GM06990 (cell line): ENCODE results near the gene ATP6V1C2.

Experiments used
- DNase-seq: peaks from one replicate; pipeline ENCODE4 v3.0.0-alpha.2; 2011; ENCODE audit not compliant: insufficient read length; ENCODE audit errors: extremely low read depth
- H3K27me3 ChIP-seq: replicated peaks from 2 replicates; pipeline ENCODE4 v1.6.0; 2011; ENCODE audit warnings: low read length; ENCODE audit not compliant: control insufficient read depth, insufficient read depth
- H3K36me3 ChIP-seq: 2 replicates; pipeline ENCODE4 v1.5.1; 2011; ENCODE audit warnings: low read length; ENCODE audit not compliant: control insufficient read depth, insufficient read depth
- H3K4me3 ChIP-seq: replicated peaks from 2 replicates; pipeline ENCODE4 v1.5.1; 2011; ENCODE audit warnings: low read depth, mild to moderate bottlenecking, control low read depth, low read length
- CTCF ChIP-seq: IDR thresholded peaks from 2 replicates; pipeline ENCODE4 v1.5.1; 2011; ENCODE audit warnings: low read length, control low read depth, mild to moderate bottlenecking, inconsistent platforms; ENCODE audit not compliant: insufficient read depth, poor library complexity, severe bottlenecking

ATP6V1C2 gene

GRCh38 chr2:10750610-10751009 is 29.2 kb downstream of the ATP6V1C2 start:
- Histone ChIP-seq H3K4me3 (no peak overlapping the region), H3K27me3 (no peaks in the 10 kb centered on the region), H3K36me3 (no peaks in the 10 kb centered on the region)
- DNase-seq = no peak
- TF ChIP-seq CTCF = no peak

GRCh38 chr2:10752236-10752635 is 30.8 kb downstream of the ATP6V1C2 start:
- Histone ChIP-seq H3K36me3 (no peaks in the 10 kb centered on the region), H3K4me3 (no peak overlapping the region), H3K27me3 (no peaks in the 10 kb centered on the region)
- no peak for TF ChIP-seq CTCF
- DNase-seq = no peak

DNA sequence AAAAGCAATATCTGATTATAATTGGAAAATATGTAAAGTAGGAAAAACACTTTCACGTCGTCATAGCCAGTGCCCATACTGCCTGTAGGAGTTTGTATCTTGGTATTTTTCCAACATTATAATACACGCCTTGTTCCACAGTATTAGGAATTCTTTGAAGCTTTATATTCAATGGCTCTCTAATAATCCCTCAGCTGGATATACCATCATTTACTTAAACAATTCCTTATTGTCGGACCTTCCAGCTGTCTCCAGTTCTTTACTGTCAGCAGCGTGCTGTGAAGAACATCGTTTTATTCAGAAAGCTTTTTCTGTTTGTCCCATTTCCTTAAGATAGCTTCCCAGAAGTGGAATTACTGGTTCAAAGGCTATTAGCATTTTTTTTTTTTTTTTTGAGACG is 31.7 kb downstream of the ATP6V1C2 start:
- TF ChIP-seq CTCF = no peak

DNA sequence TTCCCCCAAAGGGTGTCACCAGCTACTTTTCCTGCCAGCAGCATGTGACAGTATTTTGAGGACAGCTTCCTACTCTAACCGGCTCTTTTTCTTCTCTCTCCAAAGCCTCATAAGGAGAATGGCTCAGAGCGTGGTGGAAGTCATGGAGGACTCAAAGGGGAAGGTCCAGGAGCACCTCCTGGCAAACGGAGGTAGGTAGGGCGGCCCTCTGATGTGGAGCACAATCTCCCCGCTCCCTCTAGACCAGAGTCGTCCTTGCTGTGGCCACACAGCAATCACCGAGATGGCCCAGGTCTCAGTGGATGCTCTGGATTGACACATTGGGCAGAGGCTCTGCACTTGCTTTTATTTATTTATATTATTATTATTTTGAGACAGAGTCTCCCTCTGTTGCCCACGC is 32.4 kb downstream of the ATP6V1C2 start:
- no peaks in the 10 kb centered on the region for H3K27me3 ChIP-seq
- no peak overlapping the region for H3K4me3 ChIP-seq
- DNase-seq = no peak
- no peak for TF ChIP-seq CTCF
- H3K36me3 ChIP-seq = no peaks in the 10 kb centered on the region

More for the DNA sequence above, 31.7 kb downstream of the ATP6V1C2 start:
- Histone ChIP-seq H3K36me3 (no peaks in the 10 kb centered on the region), H3K27me3 (no peaks in the 10 kb centered on the region), H3K4me3 (no peak overlapping the region)
- no peak for DNase-seq

GRCh38 chr2:10755621-10756020 is 34.2 kb downstream of the ATP6V1C2 start:
- DNase-seq = no peak
- Histone ChIP-seq H3K27me3 (no peaks in the 10 kb centered on the region), H3K36me3 (no peaks in the 10 kb centered on the region), H3K4me3 (no peak overlapping the region)
- no peak for TF ChIP-seq CTCF

DNA sequence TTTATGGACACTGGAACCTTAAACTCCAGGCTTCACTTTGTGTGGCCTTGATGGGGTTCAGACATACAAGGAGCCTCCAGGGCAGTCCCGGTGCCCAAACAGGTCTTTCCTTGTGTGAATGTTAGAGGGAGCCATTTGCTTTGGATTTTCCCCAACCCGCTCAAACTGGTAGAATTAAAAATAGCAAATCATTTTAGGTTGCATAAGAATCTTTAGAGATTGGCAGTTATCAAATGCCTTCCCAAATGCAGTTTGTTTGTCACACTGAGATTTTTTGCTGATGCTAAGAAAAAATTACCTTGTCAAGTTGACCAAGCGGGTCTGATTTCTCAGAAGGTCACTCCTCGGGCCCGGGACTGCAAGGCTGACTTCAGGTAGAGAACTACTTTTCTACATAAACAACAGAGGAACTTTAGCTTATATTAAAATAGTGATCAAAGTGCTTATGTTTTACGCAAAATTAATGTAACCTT is 36.4 kb downstream of the ATP6V1C2 start:
- no peak for TF ChIP-seq CTCF
- no peaks in the 10 kb centered on the region; the same call in 1 of the 2 replicates for H3K27me3 ChIP-seq
- no peak overlapping the region for H3K4me3 ChIP-seq
- no peaks in the 10 kb centered on the region for H3K36me3 ChIP-seq
- no peak for DNase-seq
